ENCODE measurements around the gene SRPX.

The SRPX gene

GRCh38 chrX:38221391-38221929, 789 bp upstream of the SRPX start:
- Histone ChIP-seq H3K9me2 (replicated peaks; ENCODE audit: insufficient read depth, low read length) (no peaks in the 10 kb centered on the region), H3K79me2 (ENCODE audit: insufficient read depth, low read length) (no peaks in the 10 kb centered on the region), H2AFZ (ENCODE audit: low read depth, low read length, severe bottlenecking) (no peak overlapping the region), H3K4me2 (ENCODE audit: low read depth, low read length, poor library complexity, severe bottlenecking) (no peak overlapping the region), H3K9ac (ENCODE audit: low read length) (no peak overlapping the region), H4K20me1 (ENCODE audit: low read depth, low read length) (no peaks in the 10 kb centered on the region), H3K27me3 (ENCODE audit: low read length) (no peaks in the 10 kb centered on the region), H3K36me3 (ENCODE audit: low read length) (no peaks in the 10 kb centered on the region), H3K4me3 (ENCODE audit: insufficient read depth, low read length, poor library complexity, severe bottlenecking) (no peak overlapping the region), H3K9me3 (ENCODE audit: insufficient read depth, low read length) (no peaks in the 10 kb centered on the region), H3K27ac (ENCODE audit: low read depth, low read length) (no peak overlapping the region), H3F3A (ENCODE audit: insufficient read depth) (no peaks in the 10 kb centered on the region)
- TF ChIP-seq CTCF (IDR thresholded peaks at IDR 0.05; ENCODE audit: insufficient read depth, low read length, poor library complexity, severe bottlenecking): no peak
- TF ChIP-seq EZH2phosphoT487 (conservative IDR thresholded peaks at IDR 0.05; ENCODE audit: low read length): no peak

- Histone ChIP-seq H3K27ac (ENCODE audit: low read depth, low read length) (no peak overlapping the region), H3K9me3 (ENCODE audit: insufficient read depth, low read length) (no peaks in the 10 kb centered on the region), H3K4me2 (ENCODE audit: low read depth, low read length, poor library complexity, severe bottlenecking) (no peak overlapping the region), H3K79me2 (ENCODE audit: insufficient read depth, low read length) (no peaks in the 10 kb centered on the region), H3F3A (ENCODE audit: insufficient read depth) (no peaks in the 10 kb centered on the region), H3K27me3 (ENCODE audit: low read length) (no peaks in the 10 kb centered on the region), H3K9me2 (replicated peaks; ENCODE audit: insufficient read depth, low read length) (no peaks in the 10 kb centered on the region), H3K4me3 (ENCODE audit: insufficient read depth, low read length, poor library complexity, severe bottlenecking) (no peak overlapping the region), H3K9ac (ENCODE audit: low read length) (no peak overlapping the region), H3K36me3 (ENCODE audit: low read length) (no peaks in the 10 kb centered on the region), H4K20me1 (ENCODE audit: low read depth, low read length) (no peaks in the 10 kb centered on the region), H2AFZ (ENCODE audit: low read depth, low read length, severe bottlenecking) (no peak overlapping the region)
- no peak for TF ChIP-seq CTCF (IDR thresholded peaks at IDR 0.05; ENCODE audit: insufficient read depth, low read length, poor library complexity, severe bottlenecking)
- no peak for TF ChIP-seq EZH2phosphoT487 (conservative IDR thresholded peaks at IDR 0.05; ENCODE audit: low read length)
These were observed 652 bp downstream of the SRPX start for GRCh38 chrX:38220024-38220414.

GRCh38 chrX:38216642-38217041, 4.0 kb downstream of the SRPX start:
- no peak overlapping the region for H3K9ac ChIP-seq (ENCODE audit: low read length)
- no peaks in the 10 kb centered on the region for H3K79me2 ChIP-seq (ENCODE audit: insufficient read depth, low read length)
- H3K4me2 ChIP-seq (ENCODE audit: low read depth, low read length, poor library complexity, severe bottlenecking): no peak overlapping the region
- H2AFZ ChIP-seq (ENCODE audit: low read depth, low read length, severe bottlenecking): no peak overlapping the region
- no peaks in the 10 kb centered on the region for H3K27me3 ChIP-seq (ENCODE audit: low read length)
- H3K4me3 ChIP-seq (ENCODE audit: insufficient read depth, low read length, poor library complexity, severe bottlenecking): no peak overlapping the region
- no peaks in the 10 kb centered on the region for H3K36me3 ChIP-seq (ENCODE audit: low read length)
- TF ChIP-seq CTCF (IDR thresholded peaks at IDR 0.05; ENCODE audit: insufficient read depth, low read length, poor library complexity, severe bottlenecking): no peak
- no peaks in the 10 kb centered on the region for H4K20me1 ChIP-seq (ENCODE audit: low read depth, low read length)
- H3K27ac ChIP-seq (ENCODE audit: low read depth, low read length): no peak overlapping the region
- no peaks in the 10 kb centered on the region for H3K9me3 ChIP-seq (ENCODE audit: insufficient read depth, low read length)
- no peaks in the 10 kb centered on the region for H3F3A ChIP-seq (ENCODE audit: insufficient read depth)
- H3K9me2 ChIP-seq (replicated peaks; ENCODE audit: insufficient read depth, low read length): no peaks in the 10 kb centered on the region
